Neural crest cell (in vitro differentiated cells): ENCODE data around the gene DNAJB8. TPM values are rescaled to one million over a fixed set of nuclear protein-coding genes. Genes with fewer than 3 reads are reported as not detected.
A peak's percentile ranks its signal among the peaks of the same experiment; 100 is the strongest.

Source experiments
- DNase-seq: peaks from one replicate; pipeline ENCODE4 v3.0.0; 2021; ENCODE audit warnings: low read depth, mixed read lengths, low spot score
- H3K27ac Mint-ChIP-seq: one replicate; pipeline ENCODE4 v1.8.0; 2021; ENCODE audit warnings: mild to moderate bottlenecking, mixed read lengths; ENCODE audit not compliant: unreplicated experiment
- H3K27me3 Mint-ChIP-seq: 2 replicates; pipeline ENCODE4 v1.8.0; 2021; ENCODE audit warnings: low read depth, mild to moderate bottlenecking, mixed read lengths
- H3K36me3 Mint-ChIP-seq: 2 replicates; pipeline ENCODE4 v1.8.0; 2021; ENCODE audit warnings: low read depth, mild to moderate bottlenecking, mixed read lengths
- H3K4me1 Mint-ChIP-seq: 2 replicates; pipeline ENCODE4 v1.8.0; 2021; ENCODE audit warnings: mixed read lengths
- H3K4me3 Mint-ChIP-seq: one replicate; pipeline ENCODE4 v1.8.0; 2021; ENCODE audit warnings: mild to moderate bottlenecking, mixed read lengths
- H3K9me3 Mint-ChIP-seq: 2 replicates; pipeline ENCODE4 v1.8.0; 2021; ENCODE audit warnings: mixed read lengths
- total RNA-seq: library from RNA; stranded (reverse); gene quantifications from 2 replicates; pipeline ENCODE4 v1.2.1, GENCODE V29; 2021
- TF ChIP-seq, protein P1 (sequence below): fragments of 200-600 bp; sonication (generic); conservative IDR thresholded peaks from 2 replicates; pipeline ENCODE4 v1.5.0; 2021; ENCODE audit warnings: antibody characterized with exemption, mild to moderate bottlenecking

DNAJB8 gene
- total RNA-seq, 1 donor from 2014 or later: not detected

DNA sequence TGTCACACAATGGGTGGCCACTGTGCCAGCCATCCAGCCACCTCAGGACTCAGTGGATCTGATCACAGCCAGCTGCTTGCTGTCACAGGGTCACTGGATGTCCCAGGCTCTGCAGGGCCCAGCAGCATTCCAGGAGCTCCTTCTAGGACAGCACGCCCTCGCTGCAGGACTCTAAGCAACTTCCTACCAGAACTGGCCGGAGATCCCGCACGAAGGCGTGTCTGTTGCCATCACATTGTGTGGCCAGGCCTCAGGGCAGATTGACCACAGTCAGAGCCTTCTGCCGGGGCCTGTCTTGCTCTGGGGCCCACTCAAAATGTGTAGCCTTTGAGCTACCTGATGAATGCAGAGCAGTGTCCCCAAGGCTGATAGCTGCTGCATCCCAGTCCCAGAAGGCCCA, 24.6 kb downstream of the DNAJB8 start:
- Mint-ChIP-seq H3K4me3 (no peak overlapping the region), H3K9me3 (peaks cover 7% of the 10 kb centered on the region), H3K36me3 (no peaks in the 10 kb centered on the region), H3K4me1 (no peaks in the 10 kb centered on the region), H3K27me3 (peaks cover 73% of the 10 kb centered on the region), H3K27ac (no peak overlapping the region)
- TF ChIP-seq, protein P1, sequence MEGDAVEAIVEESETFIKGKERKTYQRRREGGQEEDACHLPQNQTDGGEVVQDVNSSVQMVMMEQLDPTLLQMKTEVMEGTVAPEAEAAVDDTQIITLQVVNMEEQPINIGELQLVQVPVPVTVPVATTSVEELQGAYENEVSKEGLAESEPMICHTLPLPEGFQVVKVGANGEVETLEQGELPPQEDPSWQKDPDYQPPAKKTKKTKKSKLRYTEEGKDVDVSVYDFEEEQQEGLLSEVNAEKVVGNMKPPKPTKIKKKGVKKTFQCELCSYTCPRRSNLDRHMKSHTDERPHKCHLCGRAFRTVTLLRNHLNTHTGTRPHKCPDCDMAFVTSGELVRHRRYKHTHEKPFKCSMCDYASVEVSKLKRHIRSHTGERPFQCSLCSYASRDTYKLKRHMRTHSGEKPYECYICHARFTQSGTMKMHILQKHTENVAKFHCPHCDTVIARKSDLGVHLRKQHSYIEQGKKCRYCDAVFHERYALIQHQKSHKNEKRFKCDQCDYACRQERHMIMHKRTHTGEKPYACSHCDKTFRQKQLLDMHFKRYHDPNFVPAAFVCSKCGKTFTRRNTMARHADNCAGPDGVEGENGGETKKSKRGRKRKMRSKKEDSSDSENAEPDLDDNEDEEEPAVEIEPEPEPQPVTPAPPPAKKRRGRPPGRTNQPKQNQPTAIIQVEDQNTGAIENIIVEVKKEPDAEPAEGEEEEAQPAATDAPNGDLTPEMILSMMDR: no peak
- no peak for DNase-seq

DNA sequence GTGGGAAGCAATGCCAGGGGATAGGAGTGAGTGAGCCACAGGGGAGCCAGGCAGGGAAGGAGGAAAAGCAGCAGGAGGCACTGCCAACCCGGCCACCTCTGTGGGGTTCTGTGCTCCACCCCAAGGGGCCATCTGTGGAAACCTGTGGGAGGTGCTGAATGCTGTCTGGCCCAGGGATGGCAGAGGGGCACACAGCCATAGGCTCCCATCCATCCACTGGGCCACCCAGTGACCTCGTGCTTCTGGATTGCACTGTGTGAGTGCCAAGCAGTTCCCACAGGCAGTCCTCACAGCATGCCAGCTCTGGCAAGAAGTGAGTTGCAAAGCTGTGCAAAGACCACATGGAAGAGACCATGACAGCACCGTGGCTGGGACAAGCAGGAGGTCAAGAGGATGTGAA, 27.5 kb downstream of the DNAJB8 start:
- Mint-ChIP-seq H3K27ac (no peak overlapping the region), H3K27me3 (peaks cover 80% of the 10 kb centered on the region)
- TF ChIP-seq, protein P1: no peak

DNA sequence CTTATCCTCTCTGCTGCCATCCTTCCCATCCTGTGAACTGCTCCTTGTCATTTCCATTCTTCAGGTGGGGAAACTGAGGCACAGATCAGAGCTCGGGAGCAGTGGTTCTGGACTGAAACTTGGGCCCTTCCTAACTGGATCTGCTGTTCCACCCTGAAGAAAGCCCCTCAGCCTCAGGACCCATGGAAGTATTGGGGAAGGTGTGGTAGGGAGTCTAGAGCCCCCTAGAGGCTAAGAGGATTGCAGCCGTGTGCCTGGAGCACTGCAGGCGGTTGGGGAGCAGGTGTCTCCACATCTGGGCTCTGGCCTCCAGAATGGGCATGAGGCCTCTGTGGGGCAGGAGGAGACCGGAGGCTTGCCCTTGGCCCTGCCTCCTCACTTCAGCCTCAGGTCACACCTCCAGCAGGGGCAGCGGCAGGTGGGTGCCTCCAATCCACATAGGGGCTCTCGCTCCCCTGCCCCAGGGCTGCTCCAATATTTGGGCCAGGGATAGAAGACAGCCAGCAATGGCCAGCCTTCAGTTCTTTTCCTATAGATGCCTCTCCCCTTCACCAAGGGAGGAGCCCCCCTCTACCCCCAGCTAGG, 28.1 kb downstream of the DNAJB8 start:
- no peak overlapping the region for H3K27ac Mint-ChIP-seq
- H3K9me3 Mint-ChIP-seq: no peaks in the 10 kb centered on the region
- TF ChIP-seq, protein P1: peak; percentile 52
- H3K4me3 Mint-ChIP-seq: no peak overlapping the region
- H3K4me1 Mint-ChIP-seq: no peaks in the 10 kb centered on the region
- H3K36me3 Mint-ChIP-seq: no peaks in the 10 kb centered on the region
- DNase-seq: no peak
- H3K27me3 Mint-ChIP-seq: peaks cover 81% of the 10 kb centered on the region

More for the DNA sequence above, 27.5 kb downstream of the DNAJB8 start:
- no peak for DNase-seq
- H3K4me1 Mint-ChIP-seq: no peaks in the 10 kb centered on the region
- no peaks in the 10 kb centered on the region for H3K36me3 Mint-ChIP-seq
- H3K9me3 Mint-ChIP-seq: no peaks in the 10 kb centered on the region
- no peak overlapping the region for H3K4me3 Mint-ChIP-seq

DNA sequence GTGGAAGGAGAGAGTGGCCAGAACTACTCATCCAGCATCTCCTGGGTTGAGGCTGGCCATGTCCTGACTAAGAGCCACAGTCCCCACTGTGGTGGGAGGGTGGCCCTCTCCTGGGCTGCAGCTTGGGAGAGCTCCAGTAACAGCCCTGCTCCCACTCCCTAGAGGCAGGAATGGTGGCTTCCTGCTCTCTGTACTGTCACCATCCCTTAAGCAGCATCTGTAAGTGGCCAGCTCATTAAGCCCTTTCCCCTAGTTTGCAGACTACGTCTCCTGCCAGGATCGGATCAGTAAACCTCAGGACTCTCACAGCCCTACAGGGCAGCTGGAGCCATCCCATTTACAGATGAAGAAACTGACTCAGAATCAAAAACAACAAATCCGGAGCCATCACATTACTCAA, 30.5 kb downstream of the DNAJB8 start:
- Mint-ChIP-seq H3K27ac (no peak overlapping the region), H3K27me3 (peaks cover 88% of the 10 kb centered on the region), H3K4me3 (no peak overlapping the region), H3K36me3 (no peaks in the 10 kb centered on the region), H3K4me1 (peaks cover 11% of the 10 kb centered on the region), H3K9me3 (no peaks in the 10 kb centered on the region)
- no peak for DNase-seq
- TF ChIP-seq, protein P1: no peak

DNA sequence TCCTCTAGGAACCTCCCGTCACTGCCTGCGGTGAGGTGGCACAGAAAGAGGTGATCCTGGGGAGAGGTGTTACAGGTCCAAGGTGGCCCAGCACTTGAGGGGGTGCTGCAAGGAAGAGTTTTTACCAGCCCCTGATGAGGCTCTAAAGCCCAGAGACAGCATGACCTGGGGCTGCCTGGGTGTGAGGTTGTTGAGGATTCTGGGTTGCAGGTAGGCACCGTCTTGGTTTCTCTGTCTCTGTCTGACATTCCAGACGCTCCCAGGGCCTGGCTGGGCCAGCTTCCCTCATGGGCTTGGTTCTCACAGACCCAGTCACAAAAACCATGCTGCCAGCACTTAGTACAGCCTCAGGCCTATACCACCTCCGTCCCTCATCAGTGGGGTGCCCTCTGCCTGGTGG, 31.1 kb downstream of the DNAJB8 start:
- peaks cover 88% of the 10 kb centered on the region for H3K27me3 Mint-ChIP-seq
- no peaks in the 10 kb centered on the region for H3K36me3 Mint-ChIP-seq
- no peak for DNase-seq
- H3K4me3 Mint-ChIP-seq: no peak overlapping the region
- TF ChIP-seq, protein P1: no peak
- peaks cover 11% of the 10 kb centered on the region for H3K4me1 Mint-ChIP-seq
- H3K9me3 Mint-ChIP-seq: no peaks in the 10 kb centered on the region
- H3K27ac Mint-ChIP-seq: no peak overlapping the region
